Liver (tissue), 9 donors: ENCODE data around the gene SLC7A10. TPM values are rescaled to one million over a fixed set of nuclear protein-coding genes. Genes with fewer than 3 reads are reported as not detected.

Source experiments
- DNase-seq: peaks from one replicate; pipeline ENCODE4 v3.0.0-alpha.2; 2017; ENCODE audit warnings: low spot score
- H3K27ac ChIP-seq, 2 donors: one replicate each; pipeline ENCODE4 v1.7.0; 2013; ENCODE audit warnings: inconsistent platforms in 2 of 2, low read length in 2 of 2, control low read depth in 1 of 2, low read depth in 1 of 2, mild to moderate bottlenecking in 1 of 2
- H3K27me3 ChIP-seq, 4 donors: one replicate each; pipeline versions ENCODE4 v1.6.1 to v1.7.0; 2013; ENCODE audit warnings: low read length in 3 of 4, inconsistent platforms in 1 of 4, mild to moderate bottlenecking in 1 of 4, moderate library complexity in 1 of 4; ENCODE audit not compliant: control insufficient read depth in 4 of 4, insufficient read depth in 4 of 4
- H3K36me3 ChIP-seq, 4 donors: one replicate each; pipeline versions ENCODE4 v1.6.1 to v1.7.0; 2013; ENCODE audit warnings: low read length in 3 of 4, mild to moderate bottlenecking in 3 of 4, low read depth in 1 of 4, moderate library complexity in 1 of 4; ENCODE audit not compliant: control insufficient read depth in 4 of 4, insufficient read depth in 3 of 4
- H3K4me1 ChIP-seq, 4 donors: one replicate each; pipeline versions ENCODE4 v1.6.1 to v1.7.0; 2013; ENCODE audit warnings: low read length in 3 of 4, mild to moderate bottlenecking in 3 of 4, moderate library complexity in 1 of 4; ENCODE audit not compliant: control insufficient read depth in 4 of 4, insufficient read depth in 4 of 4
- H3K4me3 ChIP-seq, 3 donors: one replicate each; pipeline versions ENCODE4 v1.6.1 to v1.7.0; 2013; ENCODE audit warnings: low read length in 3 of 3, control low read depth in 1 of 3, low read depth in 1 of 3, mild to moderate bottlenecking in 1 of 3
- H3K9ac ChIP-seq, 2 donors: one replicate each; pipeline ENCODE4 v1.7.0; 2013; ENCODE audit warnings: low read length in 2 of 2, mild to moderate bottlenecking in 2 of 2, moderate library complexity in 2 of 2, control low read depth in 1 of 2, low read depth in 1 of 2
- H3K9me3 ChIP-seq, 4 donors: one replicate each; pipeline versions ENCODE4 v1.6.1 to v1.7.0; 2013; ENCODE audit warnings: low read length in 3 of 4; ENCODE audit not compliant: control insufficient read depth in 4 of 4
- ATF3 ChIP-seq: IDR thresholded peaks from 2 replicates; pipeline ENCODE4 v1.6.1; 2016; ENCODE audit warnings: antibody characterized with exemption
- CTCF ChIP-seq: fragments of 150-350 bp; IDR thresholded peaks from 2 replicates; pipeline ENCODE4 v1.5.1; 2017; ENCODE audit warnings: improper control_type of control experiment, low read depth, low read length; ENCODE audit not compliant: missing input control
- EGR1 ChIP-seq, 2 donors: IDR thresholded peaks; 2 replicates each; pipeline ENCODE4 v1.6.1; 2016 to 2018; ENCODE audit warnings: antibody characterized with exemption in 2 of 2, low read depth in 2 of 2
- FOXA1 ChIP-seq: IDR thresholded peaks from 2 replicates; pipeline ENCODE4 v1.6.1; 2016; ENCODE audit warnings: antibody characterized with exemption
- GABPA ChIP-seq, 2 donors: IDR thresholded peaks in 1 of 2; conservative IDR thresholded peaks in 1 of 2; 2 replicates each; pipeline ENCODE4 v1.6.1; 2016; ENCODE audit warnings: antibody characterized with exemption in 2 of 2, mild to moderate bottlenecking in 1 of 2, moderate library complexity in 1 of 2
- HNF4A ChIP-seq, 2 donors: conservative IDR thresholded peaks; 2 replicates each; pipeline ENCODE4 v1.6.1; 2016; ENCODE audit warnings: antibody characterized with exemption in 2 of 2, mild to moderate bottlenecking in 2 of 2
- HNF4G ChIP-seq: IDR thresholded peaks from 2 replicates; pipeline ENCODE4 v1.6.1; 2016; ENCODE audit warnings: antibody characterized with exemption
- JUND ChIP-seq, 2 donors: IDR thresholded peaks; 2 replicates each; pipeline ENCODE4 v1.6.1; 2016; ENCODE audit warnings: antibody characterized with exemption in 2 of 2
- MAX ChIP-seq: IDR thresholded peaks from 2 replicates; pipeline ENCODE4 v1.6.1; 2016; ENCODE audit warnings: antibody characterized with exemption
- NR2F2 ChIP-seq: IDR thresholded peaks from 2 replicates; pipeline ENCODE4 v1.6.1; 2016; ENCODE audit warnings: antibody characterized with exemption
- RAD21 ChIP-seq, 2 donors: IDR thresholded peaks; 2 replicates each; pipeline ENCODE4 v1.6.1; 2016; ENCODE audit warnings: antibody characterized with exemption in 2 of 2, mild to moderate bottlenecking in 2 of 2
- REST ChIP-seq: IDR thresholded peaks from 2 replicates; pipeline ENCODE4 v1.6.1; 2016; ENCODE audit warnings: antibody characterized with exemption, mild to moderate bottlenecking
- RXRA ChIP-seq, 2 donors: IDR thresholded peaks; 2 replicates each; pipeline ENCODE4 v1.6.1; 2017 to 2018; ENCODE audit warnings: antibody characterized with exemption in 2 of 2, mild to moderate bottlenecking in 1 of 2
- SP1 ChIP-seq: IDR thresholded peaks from 2 replicates; pipeline ENCODE4 v1.6.1; 2018; ENCODE audit warnings: antibody characterized with exemption, mild to moderate bottlenecking
- TAF1 ChIP-seq: conservative IDR thresholded peaks from 2 replicates; pipeline ENCODE4 v1.6.1; 2016; ENCODE audit warnings: antibody characterized with exemption, mild to moderate bottlenecking
- YY1 ChIP-seq: IDR thresholded peaks from 2 replicates; pipeline ENCODE4 v1.6.1; 2016; ENCODE audit warnings: antibody characterized with exemption, mild to moderate bottlenecking
- ZBTB33 ChIP-seq: IDR thresholded peaks from 2 replicates; pipeline ENCODE4 v1.6.1; 2016; ENCODE audit warnings: antibody characterized with exemption
- WGBS: extraction: QIAGEN DNeasy Blood & Tissue Kit; methylation state at CpG from one replicate; pipeline ENCODE4 v1.1.7; 2013; 5-methylcytosine and 5-hydroxymethylcytosine counted together
- polyA plus RNA-seq, 2 donors: library from polyadenylated mRNA; stranded (reverse) in 1 of 2; unstranded in 1 of 2; fragments of 200-250 nt in 1 of 2; fragments of >200 nt in 1 of 2; fragmentation: Nextera tagmentation in 1 of 2; extraction: Ambion mirVana in 1 of 2; gene quantifications; one replicate each; pipeline versions ENCODE4 v1.2.1 to v1.2.3, GENCODE V29; 2013 to 2015
- total RNA-seq, 2 donors: library from RNA; depleted of rRNA; stranded (reverse); fragments of >200 nt; gene quantifications; one replicate each; pipeline ENCODE4 v1.2.3, GENCODE V29; 2014
- donor health status: healthy.
- donor health status: healthy.
- donor health status: healthy.
- donor health status: healthy.
- donor health status: healthy.

The SLC7A10 gene
- total and polyA plus RNA-seq, 4 donors = not detected

- WGBS = 83% methylated on average over 1 of the region's 1 CpG
These were observed 54.3 kb downstream of the SLC7A10 start for GRCh38 chr19:33171222-33171795.

More at GRCh38 chr19:33171222-33171795, 54.3 kb downstream of the SLC7A10 start:
- peaks cover 0 to 21% (median 16%) of the 10 kb centered on the region in 4 donors for H3K4me1 ChIP-seq
- H3K9me3 ChIP-seq = peaks cover 0 to 4% (median 3%) of the 10 kb centered on the region in 4 donors
- TF ChIP-seq REST (no peak), YY1 (no peak), NR2F2 (no peak), TAF1 (no peak), EGR1 (IDR thresholded peaks at IDR 0.05; ENCODE audit: low read depth in 2 of 2) (no peak), ZBTB33 (no peak), SP1 (no peak), CTCF (no peak), RAD21 (IDR thresholded peaks at IDR 0.05) (no peak), FOXA1 (no peak), HNF4A (conservative IDR thresholded peaks at IDR 0.05) (no peak), HNF4G (no peak), ATF3 (no peak), RXRA (IDR thresholded peaks at IDR 0.05) (no peak), JUND (IDR thresholded peaks at IDR 0.05) (no peak), GABPA (IDR thresholded peaks at IDR 0.05 in 1 of 2, conservative IDR thresholded peaks at IDR 0.05 in 1 of 2) (no peak), MAX (no peak)
- DNase-seq = no peak
- no peaks in the 10 kb centered on the region for H3K36me3 ChIP-seq
- no peak overlapping the region for H3K9ac ChIP-seq
- no peak overlapping the region for H3K4me3 ChIP-seq
- H3K27me3 ChIP-seq = no peaks in the 10 kb centered on the region
- no peak overlapping the region for H3K27ac ChIP-seq
